ENCODE results near the gene GRIK5. TPM values are rescaled to one million over a fixed set of nuclear protein-coding genes. Genes with fewer than 3 reads are reported as not detected.

Gene GRIK5
- total and polyA plus RNA-seq, 2 donors (not counting 3 experiments of a cell fraction or from before 2014, with no cell fraction given) = 0.80 to 2.2 TPM

DNA sequence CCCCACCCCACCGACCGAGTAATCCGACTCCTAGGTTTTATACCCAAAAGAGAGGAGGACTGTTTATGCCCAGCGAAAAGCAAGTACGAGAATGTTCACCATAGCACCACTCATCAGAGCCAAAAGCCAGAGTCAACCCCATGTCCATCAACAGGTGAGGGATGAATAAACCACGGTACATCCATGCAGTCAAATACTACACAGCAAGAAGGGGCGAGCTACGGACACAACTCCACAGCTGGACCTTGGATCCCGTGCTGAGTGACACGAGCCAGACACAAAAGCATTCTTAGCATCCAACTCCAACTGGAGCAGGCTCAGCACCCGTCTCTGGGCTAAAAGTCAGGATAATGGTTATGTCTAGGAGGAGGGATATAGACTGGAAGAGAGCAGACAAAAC, 98.6 kb downstream of the GRIK5 start:
- intact Hi-C loops (cut with micrococcal nuclease) (no loop called here), dilution Hi-C loops (cut with MboI; ENCODE audit: extremely low pct_ligation_motif_present, low sequenced_read_pairs) (no loop called here)
- Histone ChIP-seq H3K36me3 (ENCODE audit: control insufficient read depth in 2 of 2, extremely low read depth in 1 of 2, insufficient read depth in 2 of 2, low read length in 2 of 2) (no peaks in the 10 kb centered on the region), H3K4me3 (replicated peaks in 1 of 3; ENCODE audit: insufficient read depth in 1 of 3, low read depth in 1 of 3, low read length in 3 of 3) (no peak overlapping the region), H3K4me1 (ENCODE audit: control insufficient read depth, extremely low read depth, insufficient read depth, low read length) (no peaks in the 10 kb centered on the region), H3K9me1 (replicated peaks; ENCODE audit: control insufficient read depth, extremely low read depth, insufficient read depth, low read length) (no peaks in the 10 kb centered on the region), H2AFZ (ENCODE audit: low read depth, low read length) (no peak overlapping the region), H3K4me2 (ENCODE audit: insufficient read depth, low read length) (no peak overlapping the region), H3K27me3 (ENCODE audit: control insufficient read depth in 2 of 2, insufficient read depth in 2 of 2, low read length in 2 of 2) (no peaks in the 10 kb centered on the region), H3K27ac (ENCODE audit: insufficient read depth, low read depth, low read length) (no peak overlapping the region), H3K9me3 (replicated peaks; ENCODE audit: control insufficient read depth, insufficient read depth, low read length) (no peaks in the 10 kb centered on the region), H3K79me2 (ENCODE audit: control insufficient read depth, insufficient read depth, low read length) (no peaks in the 10 kb centered on the region), H3K9ac (replicated peaks; ENCODE audit: extremely low read depth, insufficient read depth, low read length) (no peak overlapping the region), H4K20me1 (replicated peaks; ENCODE audit: control insufficient read depth, extremely low read depth, insufficient read depth, low read length) (no peaks in the 10 kb centered on the region)
- ChIA-PET CTCF (no interaction called here), POLR2A (no interaction called here)
- no peak for FAIRE-seq
- TF ChIP-seq FOS (IDR thresholded peaks at IDR 0.05; ENCODE audit: borderline replicate concordance, insufficient read depth, low read length) (no peak), POLR2AphosphoS5 (IDR thresholded peaks at IDR 0.05; ENCODE audit: insufficient read depth, low read depth, low read length) (no peak), POLR2A (IDR thresholded peaks at IDR 0.05; ENCODE audit: low read depth, low read length) (no peak), GATA2 (IDR thresholded peaks at IDR 0.05; ENCODE audit: insufficient read depth, insufficient read length, low read depth, low read length) (no peak), MYC (IDR thresholded peaks at IDR 0.05; ENCODE audit: low read depth, low read length) (no peak), EZH2 (IDR thresholded peaks at IDR 0.05; ENCODE audit: borderline replicate concordance, low read depth, low read length, severe bottlenecking) (no peak), JUN (IDR thresholded peaks at IDR 0.05; ENCODE audit: borderline replicate concordance, insufficient read depth, insufficient read length, low read depth) (no peak)
- TF ChIP-seq, protein P1, sequence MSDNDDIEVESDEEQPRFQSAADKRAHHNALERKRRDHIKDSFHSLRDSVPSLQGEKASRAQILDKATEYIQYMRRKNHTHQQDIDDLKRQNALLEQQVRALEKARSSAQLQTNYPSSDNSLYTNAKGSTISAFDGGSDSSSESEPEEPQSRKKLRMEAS (IDR thresholded peaks at IDR 0.05; ENCODE audit: insufficient read depth, insufficient read length) = no peak
- TF ChIP-seq, protein P2, sequence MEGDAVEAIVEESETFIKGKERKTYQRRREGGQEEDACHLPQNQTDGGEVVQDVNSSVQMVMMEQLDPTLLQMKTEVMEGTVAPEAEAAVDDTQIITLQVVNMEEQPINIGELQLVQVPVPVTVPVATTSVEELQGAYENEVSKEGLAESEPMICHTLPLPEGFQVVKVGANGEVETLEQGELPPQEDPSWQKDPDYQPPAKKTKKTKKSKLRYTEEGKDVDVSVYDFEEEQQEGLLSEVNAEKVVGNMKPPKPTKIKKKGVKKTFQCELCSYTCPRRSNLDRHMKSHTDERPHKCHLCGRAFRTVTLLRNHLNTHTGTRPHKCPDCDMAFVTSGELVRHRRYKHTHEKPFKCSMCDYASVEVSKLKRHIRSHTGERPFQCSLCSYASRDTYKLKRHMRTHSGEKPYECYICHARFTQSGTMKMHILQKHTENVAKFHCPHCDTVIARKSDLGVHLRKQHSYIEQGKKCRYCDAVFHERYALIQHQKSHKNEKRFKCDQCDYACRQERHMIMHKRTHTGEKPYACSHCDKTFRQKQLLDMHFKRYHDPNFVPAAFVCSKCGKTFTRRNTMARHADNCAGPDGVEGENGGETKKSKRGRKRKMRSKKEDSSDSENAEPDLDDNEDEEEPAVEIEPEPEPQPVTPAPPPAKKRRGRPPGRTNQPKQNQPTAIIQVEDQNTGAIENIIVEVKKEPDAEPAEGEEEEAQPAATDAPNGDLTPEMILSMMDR (IDR thresholded peaks at IDR 0.05; ENCODE audit: extremely low read depth in 1 of 2, insufficient read depth in 1 of 2, low read depth in 1 of 2, low read length in 2 of 2) = no peak
- BruUV-seq (replicated peaks) = no TSS peak
- no peak for DNase-seq (ENCODE audit: low read depth, low spot score)

Measured in endothelial cell of umbilical vein (primary cell).